GM12874 (cell line): ENCODE data around the gene TMEM121.

Source experiments
- CTCF ChIP-seq: IDR thresholded peaks from 2 replicates; pipeline ENCODE4 v1.5.1; 2011; ENCODE audit warnings: low read depth, mild to moderate bottlenecking, control low read depth, low read length, moderate library complexity; ENCODE audit not compliant: insufficient read depth

The TMEM121 gene

DNA sequence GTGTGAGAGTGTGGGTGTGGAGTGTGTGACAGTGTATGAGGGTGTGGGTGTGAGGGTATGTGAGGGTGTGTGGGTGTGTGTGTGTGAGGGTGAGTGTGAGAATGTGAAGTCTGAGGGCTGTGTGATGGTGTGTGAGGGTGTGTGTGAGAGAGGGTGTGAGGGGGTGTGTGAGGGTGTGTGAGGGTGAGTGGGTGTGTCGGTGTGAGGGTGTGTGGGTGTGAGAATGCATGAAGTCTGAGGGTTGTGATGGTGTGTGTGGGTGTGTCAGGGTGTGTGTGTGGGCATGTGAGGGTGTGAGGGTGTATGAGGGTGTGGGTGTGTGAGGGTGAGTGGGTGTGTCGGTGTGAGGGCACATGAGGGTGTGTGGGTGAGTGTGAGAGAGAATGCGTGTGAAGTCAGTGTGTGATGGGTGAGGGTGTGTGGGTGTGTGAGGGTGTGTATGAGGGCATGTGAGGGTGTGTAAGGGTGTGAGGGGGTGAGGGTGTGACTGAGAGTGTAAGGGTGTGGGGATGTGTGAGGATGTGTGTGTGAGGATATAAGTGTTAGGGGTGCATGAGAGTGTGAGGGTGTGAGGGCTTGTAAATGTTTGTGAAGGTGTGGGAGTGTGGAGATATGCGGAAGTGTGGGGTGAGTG, 36.4 kb downstream of the TMEM121 start:
- no peak for TF ChIP-seq CTCF

DNA sequence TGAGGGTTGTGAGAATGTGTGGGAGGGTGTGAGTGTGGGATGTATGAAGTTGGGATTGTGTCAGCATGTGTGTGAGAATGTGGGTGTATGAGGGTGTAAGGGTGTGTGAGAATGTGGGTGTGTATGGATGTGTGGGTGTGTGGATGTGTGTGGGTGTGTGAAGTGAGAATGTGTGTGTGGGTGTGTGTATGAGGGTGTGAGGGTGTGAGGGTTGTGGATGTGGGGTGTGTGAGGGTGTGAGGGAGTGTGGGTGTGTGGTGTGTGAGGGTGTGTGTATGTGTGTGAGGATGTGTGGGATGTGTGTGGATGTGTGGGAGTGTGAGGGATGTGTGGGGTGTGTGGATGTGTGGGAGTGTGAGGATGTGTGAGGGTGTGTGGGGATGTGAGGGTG, 37.0 kb downstream of the TMEM121 start:
- TF ChIP-seq CTCF, result no peak

DNA sequence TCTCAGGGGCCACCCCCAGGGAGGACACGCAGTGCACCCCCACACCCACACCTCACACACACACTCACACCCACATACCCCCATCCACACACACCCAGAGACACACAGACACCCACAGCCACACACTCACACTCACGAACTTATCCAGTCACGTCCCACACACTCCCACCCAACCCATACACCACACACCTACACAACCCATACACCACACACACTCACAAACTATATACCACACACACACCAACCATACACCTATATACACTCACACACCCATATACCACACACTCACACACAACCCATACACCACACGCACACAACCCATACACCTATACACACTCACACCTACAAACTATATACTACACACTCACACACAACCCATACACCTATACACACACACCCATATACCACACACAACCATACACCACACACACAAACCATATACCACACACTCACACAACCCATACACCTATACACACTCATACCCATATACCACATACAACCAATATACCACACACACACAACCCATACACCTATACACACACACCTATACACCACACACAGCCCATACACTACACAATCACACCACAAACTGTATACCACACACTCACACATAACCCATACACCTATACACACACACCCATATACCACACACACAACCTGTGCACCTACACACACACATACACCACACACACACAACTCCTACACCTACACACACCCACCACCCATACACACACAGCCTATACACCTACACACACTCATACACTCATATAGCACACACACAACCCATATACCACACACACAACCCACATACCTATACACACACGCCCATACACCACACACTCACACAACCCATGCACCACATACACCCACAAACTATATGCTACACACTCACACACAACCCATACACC, 42.7 kb downstream of the TMEM121 start:
- no peak for TF ChIP-seq CTCF

GRCh38 chr14:105570482-105570881, 44.1 kb downstream of the TMEM121 start:
- no peak for TF ChIP-seq CTCF

- TF ChIP-seq CTCF, result no peak
Observed at GRCh38 chr14:105576525-105577088, 50.2 kb downstream of the TMEM121 start.

- TF ChIP-seq CTCF, result no peak
Observed at GRCh38 chr14:105577314-105577861, 51.0 kb downstream of the TMEM121 start.

GRCh38 chr14:105578070-105578469, 51.7 kb downstream of the TMEM121 start:
- TF ChIP-seq CTCF, result no peak
